HEK293 (cell line): ENCODE measurements around the gene TSC22D1.

Source experiments
- RBAK ChIP-seq: fragments of 450-650 bp; formaldehyde crosslinking; IDR thresholded peaks from 2 replicates; pipeline ENCODE4 v1.5.1; 2016; ENCODE audit warnings: missing biosample characterization, missing genetic modification characterization
- TCF7L2 ChIP-seq: IDR thresholded peaks from 2 replicates; pipeline ENCODE4 v1.6.1; 2011; ENCODE audit warnings: low read depth, mild to moderate bottlenecking, inconsistent platforms, low read length, moderate library complexity, borderline replicate concordance
- ZFP37 ChIP-seq: fragments of 450-650 bp; formaldehyde crosslinking; IDR thresholded peaks from 2 replicates; pipeline ENCODE4 v1.5.1; 2016; ENCODE audit warnings: missing biosample characterization, missing genetic modification characterization
- ZNF155 ChIP-seq: fragments of 450-650 bp; formaldehyde crosslinking; IDR thresholded peaks from 2 replicates; pipeline ENCODE4 v1.5.1; 2016; ENCODE audit warnings: missing biosample characterization, missing genetic modification characterization
- ZNF24 ChIP-seq: fragments of 450-650 bp; formaldehyde crosslinking; IDR thresholded peaks from 2 replicates; pipeline ENCODE4 v1.5.1; 2016; ENCODE audit warnings: missing biosample characterization, missing genetic modification characterization
- ZNF274 ChIP-seq, 2 experiments: fragments of 200-500 bp in 1 of 2; fragments of 450-650 bp in 1 of 2; sonication (Bioruptor generic) in 1 of 2; formaldehyde crosslinking in 1 of 2; IDR thresholded peaks; 2 replicates each; pipeline versions ENCODE4 v1.5.1 to v1.6.1; 2014 to 2016; ENCODE audit warnings: borderline replicate concordance in 1 of 2, inconsistent platforms in 1 of 2, low read length in 1 of 2, missing biosample characterization in 1 of 2, missing genetic modification characterization in 1 of 2
- ZNF621 ChIP-seq: fragments of 450-650 bp; formaldehyde crosslinking; IDR thresholded peaks from 2 replicates; pipeline ENCODE4 v1.5.1; 2017; ENCODE audit warnings: missing biosample characterization, missing genetic modification characterization
- ZNF792 ChIP-seq: fragments of 450-650 bp; formaldehyde crosslinking; IDR thresholded peaks from 2 replicates; pipeline ENCODE4 v1.5.1; 2016; ENCODE audit warnings: missing biosample characterization, missing genetic modification characterization
- TF ChIP-seq, protein P1 (sequence below): fragments of 450-650 bp; formaldehyde crosslinking; IDR thresholded peaks from 2 replicates; pipeline ENCODE4 v1.5.1; 2016; ENCODE audit warnings: missing biosample characterization, missing genetic modification characterization
- TF ChIP-seq, protein P2 (sequence below): sonication (generic); formaldehyde crosslinking; IDR thresholded peaks from 2 replicates; pipeline ENCODE4 v1.8.1; 2022; ENCODE audit warnings: mild to moderate bottlenecking, moderate library complexity, missing genetic modification reagents
- TF ChIP-seq, protein P3 (sequence below): fragments of 450-650 bp; formaldehyde crosslinking; IDR thresholded peaks from 2 replicates; pipeline ENCODE4 v1.5.1; 2016; ENCODE audit warnings: missing biosample characterization, missing genetic modification characterization, low read depth
- TF ChIP-seq, protein P4 (sequence below): fragments of 450-650 bp; IDR thresholded peaks from 2 replicates; pipeline ENCODE4 v1.5.1; 2018; ENCODE audit warnings: missing biosample characterization, mild to moderate bottlenecking, missing genetic modification characterization

DNA sequence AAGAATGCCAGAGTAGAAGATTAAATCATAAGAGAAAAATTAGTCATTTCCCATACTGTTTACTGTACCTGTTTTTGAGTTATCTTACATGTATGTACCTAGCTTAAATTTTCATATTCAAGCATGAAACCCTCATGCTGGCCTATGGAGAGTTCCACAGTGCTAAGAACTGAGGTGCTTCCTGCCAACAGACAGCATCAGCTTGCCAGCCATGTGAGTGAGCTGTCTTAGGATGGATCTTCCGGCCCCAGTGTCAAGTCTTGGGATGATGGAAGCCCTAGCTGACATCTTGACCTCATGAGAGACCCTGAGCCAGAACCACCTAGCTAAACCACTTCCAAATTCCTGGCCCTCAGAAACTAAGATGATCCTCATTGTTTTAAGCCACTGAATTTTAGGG lies 112.4 kb downstream of the TSC22D1 start:
- no peak for TF ChIP-seq ZFP37
- TF ChIP-seq TCF7L2 = no peak
- TF ChIP-seq, protein P1, sequence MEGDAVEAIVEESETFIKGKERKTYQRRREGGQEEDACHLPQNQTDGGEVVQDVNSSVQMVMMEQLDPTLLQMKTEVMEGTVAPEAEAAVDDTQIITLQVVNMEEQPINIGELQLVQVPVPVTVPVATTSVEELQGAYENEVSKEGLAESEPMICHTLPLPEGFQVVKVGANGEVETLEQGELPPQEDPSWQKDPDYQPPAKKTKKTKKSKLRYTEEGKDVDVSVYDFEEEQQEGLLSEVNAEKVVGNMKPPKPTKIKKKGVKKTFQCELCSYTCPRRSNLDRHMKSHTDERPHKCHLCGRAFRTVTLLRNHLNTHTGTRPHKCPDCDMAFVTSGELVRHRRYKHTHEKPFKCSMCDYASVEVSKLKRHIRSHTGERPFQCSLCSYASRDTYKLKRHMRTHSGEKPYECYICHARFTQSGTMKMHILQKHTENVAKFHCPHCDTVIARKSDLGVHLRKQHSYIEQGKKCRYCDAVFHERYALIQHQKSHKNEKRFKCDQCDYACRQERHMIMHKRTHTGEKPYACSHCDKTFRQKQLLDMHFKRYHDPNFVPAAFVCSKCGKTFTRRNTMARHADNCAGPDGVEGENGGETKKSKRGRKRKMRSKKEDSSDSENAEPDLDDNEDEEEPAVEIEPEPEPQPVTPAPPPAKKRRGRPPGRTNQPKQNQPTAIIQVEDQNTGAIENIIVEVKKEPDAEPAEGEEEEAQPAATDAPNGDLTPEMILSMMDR (tag by site-specific recombination) = no peak
- no peak for TF ChIP-seq ZNF155 (tag by site-specific recombination)
- TF ChIP-seq, protein P2, sequence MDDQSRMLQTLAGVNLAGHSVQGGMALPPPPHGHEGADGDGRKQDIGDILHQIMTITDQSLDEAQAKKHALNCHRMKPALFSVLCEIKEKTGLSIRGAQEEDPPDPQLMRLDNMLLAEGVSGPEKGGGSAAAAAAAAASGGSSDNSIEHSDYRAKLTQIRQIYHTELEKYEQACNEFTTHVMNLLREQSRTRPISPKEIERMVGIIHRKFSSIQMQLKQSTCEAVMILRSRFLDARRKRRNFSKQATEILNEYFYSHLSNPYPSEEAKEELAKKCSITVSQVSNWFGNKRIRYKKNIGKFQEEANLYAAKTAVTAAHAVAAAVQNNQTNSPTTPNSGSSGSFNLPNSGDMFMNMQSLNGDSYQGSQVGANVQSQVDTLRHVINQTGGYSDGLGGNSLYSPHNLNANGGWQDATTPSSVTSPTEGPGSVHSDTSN = no peak
- no peak for TF ChIP-seq ZNF621 (tag by site-specific recombination)
- no peak for TF ChIP-seq ZNF274 (IDR thresholded peaks at IDR 0.05; ENCODE audit: low read length)
- no peak for TF ChIP-seq ZNF274 (tag by site-specific recombination; IDR thresholded peaks at IDR 0.05; ENCODE audit: borderline replicate concordance)
- TF ChIP-seq, protein P3, sequence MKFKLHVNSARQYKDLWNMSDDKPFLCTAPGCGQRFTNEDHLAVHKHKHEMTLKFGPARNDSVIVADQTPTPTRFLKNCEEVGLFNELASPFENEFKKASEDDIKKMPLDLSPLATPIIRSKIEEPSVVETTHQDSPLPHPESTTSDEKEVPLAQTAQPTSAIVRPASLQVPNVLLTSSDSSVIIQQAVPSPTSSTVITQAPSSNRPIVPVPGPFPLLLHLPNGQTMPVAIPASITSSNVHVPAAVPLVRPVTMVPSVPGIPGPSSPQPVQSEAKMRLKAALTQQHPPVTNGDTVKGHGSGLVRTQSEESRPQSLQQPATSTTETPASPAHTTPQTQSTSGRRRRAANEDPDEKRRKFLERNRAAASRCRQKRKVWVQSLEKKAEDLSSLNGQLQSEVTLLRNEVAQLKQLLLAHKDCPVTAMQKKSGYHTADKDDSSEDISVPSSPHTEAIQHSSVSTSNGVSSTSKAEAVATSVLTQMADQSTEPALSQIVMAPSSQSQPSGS (tag by site-specific recombination) = no peak
- TF ChIP-seq ZNF24 = no peak
- TF ChIP-seq, protein P4, sequence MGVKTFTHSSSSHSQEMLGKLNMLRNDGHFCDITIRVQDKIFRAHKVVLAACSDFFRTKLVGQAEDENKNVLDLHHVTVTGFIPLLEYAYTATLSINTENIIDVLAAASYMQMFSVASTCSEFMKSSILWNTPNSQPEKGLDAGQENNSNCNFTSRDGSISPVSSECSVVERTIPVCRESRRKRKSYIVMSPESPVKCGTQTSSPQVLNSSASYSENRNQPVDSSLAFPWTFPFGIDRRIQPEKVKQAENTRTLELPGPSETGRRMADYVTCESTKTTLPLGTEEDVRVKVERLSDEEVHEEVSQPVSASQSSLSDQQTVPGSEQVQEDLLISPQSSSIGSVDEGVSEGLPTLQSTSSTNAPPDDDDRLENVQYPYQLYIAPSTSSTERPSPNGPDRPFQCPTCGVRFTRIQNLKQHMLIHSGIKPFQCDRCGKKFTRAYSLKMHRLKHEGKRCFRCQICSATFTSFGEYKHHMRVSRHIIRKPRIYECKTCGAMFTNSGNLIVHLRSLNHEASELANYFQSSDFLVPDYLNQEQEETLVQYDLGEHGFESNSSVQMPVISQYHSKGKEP = no peak
- no peak for TF ChIP-seq RBAK
- TF ChIP-seq ZNF792 (tag by site-specific recombination) = no peak
